Keratinocyte (primary cell): Measurements from ENCODE around the gene TMEM178A.

Experiments
- EZH2 ChIP-seq: IDR thresholded peaks from one replicate; pipeline ENCODE4 v1.6.1; 2012; ENCODE audit warnings: inconsistent platforms, mild to moderate bottlenecking, low read length, moderate library complexity
- TF ChIP-seq, protein P1 (sequence below), 3 experiments: IDR thresholded peaks in 1 of 3; conservative IDR thresholded peaks in 1 of 3; optimal IDR thresholded peaks in 1 of 3; 2 replicates in 2 of 3; 3 replicates in 1 of 3; pipeline versions ENCODE3 to v1.5.1; 2011; ENCODE audit warnings: low read length in 3 of 3, mild to moderate bottlenecking in 3 of 3, moderate library complexity in 2 of 3, control low read depth in 1 of 3, inconsistent platforms in 1 of 3; ENCODE audit not compliant: insufficient read depth in 2 of 3; ENCODE audit errors: extremely low read depth in 1 of 3

DNA sequence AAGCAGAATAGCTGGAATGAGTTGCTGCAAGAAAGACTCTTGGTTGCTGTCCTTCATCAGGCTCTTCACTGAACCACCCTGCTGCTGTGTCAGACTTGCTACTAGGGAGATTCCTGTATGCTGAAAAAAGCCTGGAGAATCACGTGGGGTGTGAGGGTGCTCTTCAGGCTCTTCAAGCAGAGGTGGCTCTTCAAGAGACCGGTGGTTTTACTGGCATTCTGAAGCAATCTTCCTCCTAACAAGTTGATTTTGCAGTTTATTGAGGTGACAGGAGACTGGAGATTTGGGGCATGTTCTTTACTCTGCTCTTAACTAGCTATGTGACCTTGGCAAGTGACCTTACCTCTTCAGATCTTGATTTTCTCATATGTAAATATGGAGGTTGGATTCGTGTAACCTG lies 14.1 kb downstream of the TMEM178A start:
- TF ChIP-seq, protein P1, sequence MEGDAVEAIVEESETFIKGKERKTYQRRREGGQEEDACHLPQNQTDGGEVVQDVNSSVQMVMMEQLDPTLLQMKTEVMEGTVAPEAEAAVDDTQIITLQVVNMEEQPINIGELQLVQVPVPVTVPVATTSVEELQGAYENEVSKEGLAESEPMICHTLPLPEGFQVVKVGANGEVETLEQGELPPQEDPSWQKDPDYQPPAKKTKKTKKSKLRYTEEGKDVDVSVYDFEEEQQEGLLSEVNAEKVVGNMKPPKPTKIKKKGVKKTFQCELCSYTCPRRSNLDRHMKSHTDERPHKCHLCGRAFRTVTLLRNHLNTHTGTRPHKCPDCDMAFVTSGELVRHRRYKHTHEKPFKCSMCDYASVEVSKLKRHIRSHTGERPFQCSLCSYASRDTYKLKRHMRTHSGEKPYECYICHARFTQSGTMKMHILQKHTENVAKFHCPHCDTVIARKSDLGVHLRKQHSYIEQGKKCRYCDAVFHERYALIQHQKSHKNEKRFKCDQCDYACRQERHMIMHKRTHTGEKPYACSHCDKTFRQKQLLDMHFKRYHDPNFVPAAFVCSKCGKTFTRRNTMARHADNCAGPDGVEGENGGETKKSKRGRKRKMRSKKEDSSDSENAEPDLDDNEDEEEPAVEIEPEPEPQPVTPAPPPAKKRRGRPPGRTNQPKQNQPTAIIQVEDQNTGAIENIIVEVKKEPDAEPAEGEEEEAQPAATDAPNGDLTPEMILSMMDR (optimal IDR thresholded peaks at IDR 0.05 in 1 of 3, IDR thresholded peaks at IDR 0.05 in 1 of 3, conservative IDR thresholded peaks at IDR 0.05 in 1 of 3; ENCODE audit: extremely low read depth in 1 of 3, insufficient read depth in 2 of 3, low read length in 3 of 3), result no peak
- no peak for TF ChIP-seq EZH2
